ENCODE measurements around the gene FAM156A. TPM values are rescaled to one million over a fixed set of nuclear protein-coding genes. Genes with fewer than 3 reads are reported as not detected.
"Not testable (repeated sequence)": the region's sequence is repeated elsewhere in the genome, so short reads cannot be mapped to it uniquely, and the experiment has no call there.

Gene FAM156A, protein sequence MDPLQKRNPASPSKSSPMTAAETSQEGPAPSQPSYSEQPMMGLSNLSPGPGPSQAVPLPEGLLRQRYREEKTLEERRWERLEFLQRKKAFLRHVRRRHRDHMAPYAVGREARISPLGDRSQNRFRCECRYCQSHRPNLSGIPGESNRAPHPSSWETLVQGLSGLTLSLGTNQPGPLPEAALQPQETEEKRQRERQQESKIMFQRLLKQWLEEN
- 31.8 TPM for total RNA-seq
- long read RNA-seq, transcript FAM156A-221 (3 exons, 3,757 nt): minor isoform, 15 of 73 reads
- long read RNA-seq, transcript FAM156A-215 (4 exons, 644 nt): major isoform, 23 of 73 reads
- long read RNA-seq, transcript FAM156A-201 (4 exons, 2,942 nt): minor isoform, 9 of 73 reads
- long read RNA-seq, partial matches to known transcripts: 7 of 73 reads
- long read RNA-seq, other reads (novel, unspliced or antisense): 14 of 73 reads

DNA sequence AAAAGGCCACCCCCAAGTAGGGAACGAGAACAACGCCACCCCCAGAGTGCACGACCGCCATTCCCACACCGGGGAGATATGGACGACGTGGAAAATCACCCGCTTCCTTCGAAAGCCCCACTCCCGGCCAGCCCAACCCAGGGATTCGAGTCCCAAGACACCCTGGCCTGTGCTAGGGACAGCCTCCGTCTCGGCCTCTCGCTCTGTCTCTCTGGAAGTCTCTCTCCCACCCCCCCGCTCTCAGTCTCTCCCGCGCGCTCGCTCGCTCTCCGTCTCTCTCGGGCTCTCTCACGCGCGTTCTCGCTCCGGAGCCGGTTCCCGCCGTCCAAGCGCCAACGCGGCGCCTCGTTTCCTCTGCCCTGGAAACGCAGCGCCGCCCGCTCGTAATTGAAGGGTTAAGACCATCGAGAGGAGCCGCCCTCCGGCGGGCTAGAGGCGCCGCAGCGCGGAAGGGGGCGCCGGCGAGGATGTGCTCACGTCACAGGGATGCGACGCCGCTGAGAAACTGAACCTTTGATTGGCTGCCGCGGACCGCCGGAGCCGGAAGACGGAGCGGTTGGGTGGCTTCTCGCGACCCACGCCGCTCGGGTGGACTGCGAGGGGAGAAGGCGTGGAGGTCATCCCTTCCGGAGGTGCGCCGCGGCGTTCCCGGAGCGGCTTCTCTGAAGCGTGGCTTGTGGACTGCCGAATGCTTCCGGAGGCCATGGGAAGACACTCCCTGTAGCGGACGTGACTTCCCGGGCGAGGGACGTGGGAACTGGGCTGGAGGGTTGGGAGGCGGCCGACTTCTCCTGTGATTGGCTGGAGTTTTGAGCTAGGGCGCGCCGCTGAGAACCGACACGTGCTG lies at the start of gene FAM156A:
TSS of gene FAM156A (minus strand) at position 406 of the 847 bp plus-strand sequence. CDS start 9,930 bp downstream, outside the sequence.
- not testable (repeated sequence) for DNase-seq (ENCODE audit: low spot score)

DNA sequence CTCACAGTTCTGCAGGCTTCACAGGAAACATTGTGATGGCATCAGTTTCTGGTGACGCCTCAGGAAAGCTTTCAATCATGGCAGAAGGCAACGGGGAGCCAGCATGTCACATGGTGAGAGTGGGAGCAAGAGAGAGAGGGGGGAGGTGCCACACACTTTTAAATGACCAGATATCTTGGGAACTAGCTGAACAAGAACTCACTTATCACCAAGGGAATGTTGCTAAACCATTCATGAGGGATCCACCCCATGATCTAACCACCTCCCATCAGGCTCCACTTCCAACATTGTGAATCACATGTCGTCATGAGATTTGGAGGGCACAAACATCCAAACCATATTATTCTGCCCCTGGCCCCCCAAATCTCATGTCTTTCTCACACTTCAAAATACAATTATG lies 47.0 kb upstream of the FAM156A start:
- no peak for DNase-seq (ENCODE audit: low spot score)

DNA sequence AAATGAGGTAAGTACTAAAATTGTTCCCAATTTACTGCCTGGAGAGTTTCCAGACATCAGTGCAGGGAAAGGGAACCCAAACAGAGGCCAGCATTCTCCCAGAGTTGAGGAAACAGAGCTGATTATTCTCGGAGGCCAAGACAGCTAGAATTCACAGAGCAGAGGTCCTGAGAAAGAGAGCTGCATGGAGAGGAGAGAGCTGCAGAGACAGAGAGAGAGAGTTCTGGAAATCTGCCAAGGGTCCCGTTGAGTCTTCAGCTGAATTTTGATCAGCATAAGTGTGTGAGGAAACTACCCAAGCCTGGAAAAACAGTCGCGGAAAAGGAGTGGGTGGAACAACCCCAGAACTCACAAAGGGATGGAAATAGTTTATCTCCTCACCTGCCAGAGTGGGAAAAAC lies 46.5 kb upstream of the FAM156A start:
- no peak for DNase-seq (ENCODE audit: low spot score)

DNA sequence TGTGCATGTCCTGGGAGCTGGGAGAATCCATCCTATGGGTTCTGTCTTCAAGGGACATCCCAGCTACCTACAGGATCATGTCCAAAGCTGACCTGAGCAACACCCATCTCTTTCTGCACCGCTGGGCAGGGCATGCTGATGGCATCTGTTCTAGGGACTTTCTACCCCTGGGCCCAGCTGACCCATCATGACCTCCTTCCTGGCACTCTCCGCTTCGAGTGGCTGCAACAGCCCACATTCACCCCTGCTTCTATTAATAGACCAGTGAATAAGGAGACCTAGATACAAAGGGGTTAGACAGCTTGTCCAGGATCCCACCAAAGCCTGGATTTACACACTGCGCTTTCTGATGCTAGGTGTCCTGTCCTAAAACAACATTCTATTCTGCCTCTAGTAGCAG lies 45.7 kb upstream of the FAM156A start:
- no peak for DNase-seq (ENCODE audit: low spot score)

DNA sequence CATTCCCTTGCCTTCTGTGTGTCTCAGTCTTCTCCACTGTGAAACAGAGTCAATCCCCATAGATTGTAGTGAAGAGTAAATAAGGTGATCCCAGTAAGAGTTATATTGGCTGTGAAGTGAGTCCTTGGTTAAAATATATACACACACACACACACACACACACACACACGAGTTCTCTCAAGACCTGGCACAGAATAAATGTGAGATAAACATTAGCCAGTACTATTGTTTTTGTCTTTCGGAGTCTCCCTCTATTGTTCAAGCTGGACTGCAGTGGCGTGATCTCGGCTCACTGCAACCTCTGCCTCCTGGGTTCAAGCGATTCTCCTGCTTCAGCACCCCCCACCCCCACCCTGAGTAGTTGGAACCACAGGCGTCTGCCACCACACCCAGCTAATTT lies 44.8 kb upstream of the FAM156A start:
- no peak for DNase-seq (ENCODE audit: low spot score)

DNA sequence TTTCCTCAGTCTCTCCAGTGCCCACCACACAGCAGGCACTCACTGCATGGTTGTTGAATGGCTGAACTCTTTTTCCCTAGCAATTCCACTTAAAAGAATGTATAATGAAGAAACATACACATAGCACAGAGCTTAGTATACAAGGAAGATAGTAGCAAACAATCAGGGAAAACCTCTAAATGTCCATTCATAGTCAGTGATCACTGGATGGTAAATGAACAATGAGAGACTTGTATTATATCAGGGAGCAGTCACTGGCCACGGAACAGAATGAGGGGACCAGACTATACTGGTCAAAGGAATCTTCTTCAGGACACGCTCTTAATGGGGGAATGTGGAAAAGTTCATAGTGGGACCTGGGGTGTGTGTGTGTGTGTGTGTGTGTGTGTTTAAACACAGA lies 43.6 kb upstream of the FAM156A start:
- DNase-seq (ENCODE audit: low spot score): no peak

DNA sequence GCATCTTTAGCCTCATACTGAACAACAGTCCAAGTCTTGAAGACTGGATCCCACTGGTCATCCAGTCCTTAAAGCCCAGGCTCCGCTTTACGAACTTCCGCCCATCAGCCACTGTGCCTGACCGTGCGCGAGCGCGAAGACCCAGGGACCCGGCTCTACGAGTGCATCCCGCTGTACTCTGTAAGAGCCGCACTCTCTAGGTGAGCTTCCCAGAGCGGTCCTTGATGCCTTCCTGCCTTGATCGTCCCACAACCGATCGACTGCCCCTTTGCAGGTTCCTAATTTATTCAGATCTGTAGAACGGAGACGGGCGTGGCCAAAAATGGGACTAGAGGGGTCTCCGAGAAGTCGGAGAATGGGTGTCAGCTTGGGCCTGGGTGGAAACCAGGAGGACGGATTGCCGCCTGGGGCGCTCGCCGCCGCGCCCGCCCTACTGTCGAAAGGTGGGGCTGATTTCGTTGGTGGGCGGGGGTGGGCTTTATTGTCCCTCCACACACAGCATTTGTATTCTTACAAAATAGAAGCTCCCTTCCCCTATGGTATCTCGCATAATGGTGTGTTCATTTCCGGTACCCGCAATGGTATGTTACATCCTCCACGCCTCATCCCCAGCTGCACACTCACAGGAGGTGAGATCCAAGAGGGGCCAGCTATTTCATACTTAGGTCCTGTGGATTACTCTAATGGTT lies 42.3 kb upstream of the FAM156A start:
- DNase-seq (ENCODE audit: low spot score): no peak

DNA sequence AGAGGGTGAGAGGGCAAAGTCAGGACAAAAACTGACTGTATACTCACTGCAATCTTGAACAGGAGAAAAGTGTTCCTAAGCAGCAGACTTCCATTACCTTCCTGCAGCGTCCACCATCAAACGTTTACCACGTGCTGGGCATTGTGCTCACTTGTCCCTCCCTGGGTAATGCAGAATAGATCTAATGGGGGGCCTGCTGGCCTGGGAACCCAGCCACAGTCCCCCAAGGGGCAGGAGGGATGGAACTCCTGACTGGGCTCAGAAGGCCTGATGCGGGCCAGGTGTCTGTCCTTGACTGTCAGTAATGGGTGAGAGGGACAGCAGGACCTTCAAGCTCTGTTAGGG lies 37.6 kb upstream of the FAM156A start:
- no peak for DNase-seq (ENCODE audit: low spot score)

DNA sequence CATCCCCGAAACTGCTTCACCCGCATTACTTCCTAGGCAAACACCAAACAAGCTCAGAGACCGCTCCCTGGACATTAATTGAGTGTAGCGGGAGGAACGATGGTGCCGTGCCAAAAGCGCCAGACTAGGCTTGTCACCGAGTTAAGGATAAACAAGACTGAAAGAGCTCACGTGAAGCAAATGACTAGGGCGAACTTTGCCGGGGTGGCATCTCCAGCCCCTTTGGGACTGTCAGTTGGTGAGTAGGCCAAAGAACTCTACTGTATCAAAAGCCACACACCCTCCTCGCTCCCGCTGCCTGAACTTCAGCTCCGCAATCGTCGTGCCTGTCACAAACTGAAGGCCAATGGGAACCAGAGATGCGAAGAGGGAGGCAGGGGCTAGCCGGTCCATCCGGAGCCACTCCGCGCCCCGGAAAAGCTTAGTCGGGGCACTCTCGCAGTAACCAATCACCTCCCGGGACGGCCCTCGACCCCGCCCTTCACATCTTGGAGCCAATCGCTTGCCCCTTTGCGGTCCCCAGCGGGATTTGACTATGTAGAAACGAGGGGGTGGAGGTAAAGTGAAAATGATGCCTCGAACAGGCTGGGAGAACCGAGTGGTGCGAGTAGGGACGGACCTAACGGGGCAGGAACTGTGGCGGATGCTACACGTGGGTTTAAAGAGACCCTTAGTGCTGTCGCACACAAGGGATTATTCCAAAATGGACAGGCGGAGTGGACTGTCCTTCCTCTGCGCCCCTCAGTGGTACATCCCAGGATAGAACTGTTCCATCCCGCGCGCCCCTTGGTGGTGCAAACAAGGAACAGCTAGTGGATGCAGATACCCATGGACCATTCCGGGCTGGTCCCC lies 37.0 kb upstream of the FAM156A start:
- peak; percentile 96 for DNase-seq (ENCODE audit: low spot score)

DNA sequence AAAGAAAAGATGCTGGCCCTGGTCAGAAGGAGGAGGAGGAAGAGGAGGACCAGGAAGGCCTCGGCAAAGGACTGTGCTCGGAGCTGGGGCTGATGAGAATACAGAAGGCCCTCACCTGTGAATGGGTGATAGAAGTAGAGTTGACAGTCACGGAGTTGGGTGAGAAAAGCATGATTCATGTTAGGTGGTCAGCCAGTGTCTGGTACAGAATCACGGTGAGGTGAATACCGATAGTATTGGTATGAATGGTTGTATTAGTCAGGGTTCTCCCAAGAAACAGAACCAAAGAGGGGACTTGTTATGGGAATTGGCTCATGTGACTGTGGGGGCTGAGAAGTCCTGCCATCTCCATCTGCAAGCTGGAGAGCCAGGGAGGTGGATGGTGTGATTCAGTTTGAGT lies 32.5 kb upstream of the FAM156A start:
- no peak for DNase-seq (ENCODE audit: low spot score)

DNA sequence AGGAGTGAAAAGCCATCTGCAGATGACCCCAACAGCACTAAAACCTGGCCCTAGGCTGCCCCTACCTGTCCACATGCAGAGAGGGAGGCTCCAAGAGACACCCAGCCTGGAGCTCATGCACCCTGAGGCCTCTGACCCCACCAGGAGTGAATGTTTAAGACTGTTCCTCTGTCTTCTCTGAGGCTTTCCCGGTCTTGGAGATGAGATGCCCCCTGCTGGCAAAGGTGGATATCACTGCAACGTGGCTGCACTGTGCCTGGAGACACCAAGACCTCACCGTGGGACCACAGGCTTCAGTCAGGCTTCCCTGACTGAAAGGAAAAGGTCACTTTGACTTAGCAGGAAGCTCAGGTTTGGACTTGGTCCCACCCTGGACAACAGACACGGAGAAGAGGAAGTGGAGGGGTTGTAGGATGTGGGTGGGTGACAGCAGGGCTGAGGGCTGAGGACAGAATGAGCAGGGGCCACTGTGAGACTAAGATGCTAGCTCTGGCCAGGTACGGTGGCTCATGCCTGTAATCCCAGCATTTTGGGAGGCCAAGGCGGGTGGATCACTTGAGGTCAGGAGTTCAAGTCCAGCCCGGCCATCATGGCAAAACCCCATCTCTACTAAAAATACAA lies 31.8 kb upstream of the FAM156A start:
- not testable (repeated sequence) for DNase-seq (ENCODE audit: low spot score)

DNA sequence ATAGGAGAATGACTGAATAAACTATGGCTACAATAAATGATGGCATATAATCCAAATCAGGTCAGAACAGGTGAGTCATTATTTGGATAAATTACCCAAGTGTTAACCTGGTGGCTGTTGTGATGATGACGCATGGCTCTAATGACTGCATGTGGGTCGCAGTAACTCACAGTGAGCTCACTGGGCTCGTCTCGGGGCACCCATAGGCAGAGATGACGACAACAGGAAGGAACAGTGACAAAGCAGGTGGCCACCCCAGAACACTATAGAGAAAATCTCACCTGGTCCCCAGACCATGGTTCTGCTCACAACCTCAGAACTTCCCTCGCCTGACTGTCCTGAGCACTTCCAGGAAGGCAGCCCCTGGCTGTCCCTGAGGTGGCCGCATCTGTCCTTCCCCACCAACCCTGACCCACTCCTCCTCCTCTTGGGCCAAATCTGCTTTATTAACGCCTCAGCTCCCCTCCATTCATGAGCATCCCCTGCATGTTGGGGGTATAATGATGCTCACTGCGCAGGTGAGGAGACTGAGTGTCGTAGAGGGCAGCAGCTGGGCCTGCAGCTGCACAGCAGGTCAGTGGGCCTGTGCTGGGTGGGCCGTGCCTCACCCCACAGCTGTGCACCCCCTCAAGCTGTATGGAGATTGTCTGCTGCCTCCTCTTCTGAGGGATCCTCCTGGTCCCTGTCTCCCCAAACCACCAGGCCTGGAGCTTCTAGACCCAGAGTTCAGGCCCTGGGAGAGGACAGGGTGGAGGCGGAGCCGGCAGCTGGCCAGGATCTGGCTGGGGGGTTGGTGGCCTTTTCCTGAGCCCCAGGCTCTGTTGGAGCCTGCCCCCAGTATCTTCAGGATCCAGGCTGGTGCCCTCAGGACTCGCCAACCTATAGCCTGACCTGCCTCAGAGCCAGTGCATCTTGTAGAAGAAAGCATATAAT lies 30.9 kb upstream of the FAM156A start:
- DNase-seq (ENCODE audit: low spot score): no peak

DNA sequence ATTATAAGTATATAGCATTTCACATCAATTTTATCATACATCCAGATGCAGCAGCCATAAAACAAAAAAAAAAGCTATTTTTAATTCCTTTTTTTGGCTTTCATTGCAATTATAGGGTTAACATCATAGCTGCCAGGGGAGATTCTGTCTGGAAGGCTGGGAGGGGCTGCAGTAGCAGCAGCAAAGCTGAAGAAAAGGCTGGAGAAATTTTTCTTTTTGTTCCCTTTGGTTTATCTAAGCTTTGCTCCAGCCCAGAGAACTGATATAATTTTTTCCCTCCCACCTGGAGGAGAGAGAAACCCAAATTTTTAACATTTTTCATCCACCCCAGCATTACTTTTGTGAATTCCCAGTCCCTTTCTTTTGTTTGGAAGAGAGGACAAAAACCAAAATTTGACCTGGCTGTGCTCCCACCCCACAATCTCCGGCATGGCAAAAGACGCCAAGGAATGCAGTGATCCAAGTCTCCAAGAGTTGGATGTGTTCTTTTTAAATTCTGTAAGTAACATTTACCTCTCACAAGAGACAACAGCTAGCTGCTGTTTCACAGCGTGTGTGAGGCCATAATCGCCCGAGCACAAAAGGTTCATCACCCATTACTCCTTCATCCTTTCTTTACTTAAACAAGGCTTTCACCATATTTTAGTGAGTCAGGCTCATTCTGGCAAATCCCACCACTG lies 25.1 kb upstream of the FAM156A start:
- peak; percentile 43 for DNase-seq (ENCODE audit: low spot score)

DNA sequence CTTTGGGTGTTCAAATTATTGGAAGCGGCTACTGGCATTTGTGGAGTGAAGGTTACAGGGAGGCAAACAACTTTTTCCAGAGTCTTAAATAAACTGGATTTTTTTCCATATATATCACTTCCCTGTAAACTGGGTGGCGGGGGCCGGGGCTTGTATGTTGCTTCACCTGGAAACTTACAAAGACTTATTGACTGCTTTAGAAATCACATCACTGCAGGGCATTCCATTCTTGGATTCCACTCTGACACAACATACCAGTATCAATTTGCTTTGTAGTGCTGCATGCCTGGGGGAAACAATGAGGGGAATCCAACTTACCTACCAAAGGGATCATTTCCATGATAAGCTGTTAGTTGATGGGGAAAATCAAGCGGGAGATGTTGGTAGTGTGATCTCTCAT lies 21.7 kb upstream of the FAM156A start:
- peak; percentile 18 for DNase-seq (ENCODE audit: low spot score)

DNA sequence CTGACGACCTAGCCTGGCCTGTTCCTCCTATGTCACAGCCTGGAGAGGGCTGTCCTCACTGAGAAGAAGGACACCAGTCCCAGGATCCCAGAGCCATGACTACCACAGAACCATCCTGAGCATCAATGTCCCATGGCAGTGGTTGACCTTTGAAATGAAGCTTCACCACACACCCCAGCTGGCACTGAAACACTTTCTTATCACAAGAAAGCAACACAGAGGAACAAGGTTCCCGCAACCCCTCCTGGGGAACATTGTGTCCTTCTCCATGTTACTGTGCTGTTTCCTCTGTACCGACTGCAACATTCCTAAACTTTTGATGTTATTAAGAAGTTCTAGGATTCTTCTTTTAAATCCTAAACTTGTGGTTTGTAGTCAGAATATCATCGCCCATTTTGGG lies 21.2 kb upstream of the FAM156A start:
- DNase-seq (ENCODE audit: low spot score): peak; percentile 45

DNA sequence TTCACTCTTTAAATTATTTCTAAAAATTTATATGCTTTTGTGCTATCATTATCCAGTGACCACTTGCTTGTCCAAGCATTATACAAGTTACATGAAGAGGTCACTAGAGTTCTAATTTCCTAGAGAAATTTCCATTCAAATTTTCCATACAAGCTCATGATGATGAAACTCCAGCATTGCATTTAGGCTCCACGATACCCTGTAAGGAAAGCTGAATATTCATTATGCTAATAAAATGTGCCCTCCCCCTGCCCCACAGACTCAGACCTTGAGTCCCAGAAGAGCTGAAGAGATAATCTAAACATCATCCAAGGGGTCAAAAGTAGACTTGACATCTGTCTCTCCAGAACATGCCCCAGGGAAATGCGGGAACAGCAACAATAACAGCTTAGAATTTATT lies 19.6 kb upstream of the FAM156A start:
- DNase-seq (ENCODE audit: low spot score): no peak

DNA sequence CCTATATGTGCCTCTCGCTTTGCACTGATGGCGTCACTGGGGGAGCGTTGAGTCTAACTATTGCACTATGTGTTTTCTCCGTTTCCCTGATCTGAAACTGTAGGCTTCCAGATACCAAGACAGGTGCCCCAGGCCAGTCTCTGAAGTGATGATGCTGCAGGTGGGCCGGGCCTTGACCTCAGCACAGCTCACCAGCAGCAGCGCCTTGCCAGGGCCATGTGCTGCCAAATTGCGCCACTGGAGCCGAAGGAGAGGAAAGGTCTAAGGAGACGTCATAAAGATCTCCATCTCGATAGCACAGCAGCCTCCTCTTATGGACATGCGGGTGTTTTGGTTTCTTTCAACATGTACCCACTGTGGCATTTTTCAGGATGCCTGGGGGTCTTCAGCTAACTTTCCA lies 17.3 kb upstream of the FAM156A start:
- not testable (repeated sequence) for DNase-seq (ENCODE audit: low spot score)

DNA sequence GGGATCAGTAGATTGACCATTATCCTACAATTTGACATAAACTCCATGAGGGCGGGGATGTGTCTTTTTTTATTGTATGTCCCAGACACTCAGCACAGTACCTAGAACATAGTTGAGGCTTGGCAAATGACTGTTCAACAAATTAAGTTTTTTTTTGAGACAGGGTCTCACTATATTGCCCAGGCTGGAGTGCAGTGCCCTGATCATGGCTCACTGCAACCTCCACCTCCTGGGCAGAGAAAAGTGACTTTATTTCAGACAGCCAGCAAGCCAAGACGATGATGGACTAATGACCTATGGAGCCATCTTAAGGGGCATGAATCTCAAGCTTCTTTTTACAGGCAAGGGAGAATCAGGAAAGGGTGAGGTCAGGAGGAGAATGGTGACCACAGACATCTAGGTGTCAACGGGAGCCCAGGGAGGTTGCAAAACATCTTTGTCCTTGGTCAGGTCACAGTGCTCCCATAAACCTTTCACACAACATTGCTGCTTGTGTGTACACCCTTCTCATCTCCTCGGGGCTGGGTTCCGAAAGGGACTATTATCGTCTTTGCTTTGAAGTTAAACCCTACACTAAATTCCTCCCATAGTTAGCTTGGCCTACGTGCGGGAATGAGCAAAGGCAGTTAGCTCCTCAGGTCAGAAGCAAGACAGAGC lies 16.1 kb upstream of the FAM156A start:
- DNase-seq (ENCODE audit: low spot score): not testable (repeated sequence)

All from mesenteric fat pad (tissue), 1 donor.